NCI-H1092 (cell line): ENCODE results near the gene IL1R2.
A peak's percentile ranks its signal among the peaks of the same experiment; 100 is the strongest.

Source experiments
- DNase-seq: peaks from one replicate; lab custom pipeline; 2025; lab: John Stamatoyannopoulos, UW

Gene IL1R2, protein sequence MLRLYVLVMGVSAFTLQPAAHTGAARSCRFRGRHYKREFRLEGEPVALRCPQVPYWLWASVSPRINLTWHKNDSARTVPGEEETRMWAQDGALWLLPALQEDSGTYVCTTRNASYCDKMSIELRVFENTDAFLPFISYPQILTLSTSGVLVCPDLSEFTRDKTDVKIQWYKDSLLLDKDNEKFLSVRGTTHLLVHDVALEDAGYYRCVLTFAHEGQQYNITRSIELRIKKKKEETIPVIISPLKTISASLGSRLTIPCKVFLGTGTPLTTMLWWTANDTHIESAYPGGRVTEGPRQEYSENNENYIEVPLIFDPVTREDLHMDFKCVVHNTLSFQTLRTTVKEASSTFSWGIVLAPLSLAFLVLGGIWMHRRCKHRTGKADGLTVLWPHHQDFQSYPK

DNA sequence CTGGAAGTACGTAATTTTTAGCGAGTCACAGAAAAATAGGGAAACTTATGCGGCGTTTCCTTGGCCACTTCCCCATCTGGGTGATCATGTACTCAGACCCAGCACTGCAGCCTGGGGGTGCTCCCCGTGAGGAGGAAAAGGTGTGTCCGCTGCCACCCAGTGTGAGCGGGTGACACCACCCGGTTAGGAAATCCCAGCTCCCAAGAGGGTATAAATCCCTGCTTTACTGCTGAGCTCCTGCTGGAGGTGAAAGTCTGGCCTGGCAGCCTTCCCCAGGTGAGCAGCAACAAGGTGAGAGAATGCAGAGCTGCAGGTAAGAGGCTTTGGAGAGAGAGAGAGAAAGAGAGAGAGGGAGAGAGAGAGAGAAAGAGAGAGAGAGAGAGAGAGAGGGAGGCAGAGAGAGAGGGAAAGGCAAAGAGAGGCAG lies at the start of gene IL1R2:
IL1R2 (plus strand) TSS at position 240 of the 425 bp plus-strand sequence. CDS start 16,616 bp downstream, outside the sequence.
- no peak for DNase-seq

DNA sequence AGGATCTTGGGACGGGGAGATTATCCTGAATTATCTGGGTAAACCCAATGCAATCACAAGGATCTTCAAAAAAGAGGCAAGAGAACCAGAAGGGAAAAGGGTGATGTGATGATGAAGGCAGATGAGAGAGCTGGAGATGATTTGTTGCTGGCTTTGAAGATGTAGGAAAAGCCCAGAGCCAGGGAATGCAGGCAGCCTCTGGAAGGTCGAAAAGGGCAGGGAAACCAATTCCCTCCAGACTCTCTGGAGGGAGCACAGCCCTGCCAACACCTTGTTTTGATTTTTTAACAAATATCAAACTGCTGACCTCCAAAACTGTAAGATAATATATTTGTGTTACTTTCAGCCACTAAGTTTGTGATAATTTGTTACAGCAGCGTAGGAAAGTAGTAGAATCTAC lies 48.9 kb upstream of the IL1R2 start:
- DNase-seq, result no peak

DNA sequence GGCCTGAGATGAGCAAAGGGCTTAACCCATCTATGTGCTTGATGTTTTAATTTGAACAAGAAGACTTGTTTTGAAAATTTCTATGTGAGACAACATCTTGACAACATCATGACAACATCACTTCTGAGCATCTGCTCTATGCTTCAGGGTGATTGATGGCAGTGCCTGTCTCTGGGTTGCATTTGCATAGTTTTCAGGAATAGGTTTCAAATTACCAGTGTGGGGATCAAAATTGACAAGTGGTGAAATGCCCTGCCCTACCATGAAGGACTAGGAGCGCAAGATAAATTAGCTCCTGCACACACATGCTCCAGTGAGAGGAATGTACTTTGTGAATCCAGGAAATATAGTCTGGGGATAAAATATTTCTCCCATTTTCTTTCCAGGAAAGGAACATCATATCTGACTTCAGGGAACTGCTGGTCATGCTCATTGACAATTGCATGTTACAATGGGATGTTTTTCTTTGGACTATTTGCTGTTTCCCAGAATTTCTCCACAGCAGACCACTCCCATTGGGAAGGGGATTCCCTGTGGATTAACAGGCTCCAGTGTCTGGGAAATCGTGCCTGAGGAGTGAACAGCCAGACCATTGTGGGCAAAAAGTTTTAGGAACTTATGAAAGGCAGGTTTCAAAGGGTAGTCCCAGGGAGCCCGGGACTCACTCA lies 45.3 kb upstream of the IL1R2 start:
- no peak for DNase-seq

DNA sequence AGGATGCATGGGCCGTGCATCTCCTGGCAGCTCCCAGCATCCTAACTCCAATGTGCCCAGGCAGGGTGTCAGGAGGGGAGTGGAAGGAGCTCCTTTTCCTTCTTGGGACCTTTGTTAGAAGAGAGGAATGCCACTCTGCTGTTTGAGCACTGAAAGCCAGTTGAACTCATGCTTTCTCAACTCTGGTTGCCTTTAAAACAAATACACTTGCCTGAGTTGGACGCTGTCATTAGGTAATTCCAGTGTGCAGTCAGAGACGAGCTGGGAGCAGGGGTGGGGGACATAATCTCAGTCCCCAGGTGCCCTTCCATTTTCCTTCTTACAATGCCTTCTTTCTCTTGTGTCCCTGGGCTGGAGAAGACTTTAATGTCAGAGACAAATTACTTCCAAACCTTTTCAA lies 44.4 kb upstream of the IL1R2 start:
- DNase-seq, result no peak

DNA sequence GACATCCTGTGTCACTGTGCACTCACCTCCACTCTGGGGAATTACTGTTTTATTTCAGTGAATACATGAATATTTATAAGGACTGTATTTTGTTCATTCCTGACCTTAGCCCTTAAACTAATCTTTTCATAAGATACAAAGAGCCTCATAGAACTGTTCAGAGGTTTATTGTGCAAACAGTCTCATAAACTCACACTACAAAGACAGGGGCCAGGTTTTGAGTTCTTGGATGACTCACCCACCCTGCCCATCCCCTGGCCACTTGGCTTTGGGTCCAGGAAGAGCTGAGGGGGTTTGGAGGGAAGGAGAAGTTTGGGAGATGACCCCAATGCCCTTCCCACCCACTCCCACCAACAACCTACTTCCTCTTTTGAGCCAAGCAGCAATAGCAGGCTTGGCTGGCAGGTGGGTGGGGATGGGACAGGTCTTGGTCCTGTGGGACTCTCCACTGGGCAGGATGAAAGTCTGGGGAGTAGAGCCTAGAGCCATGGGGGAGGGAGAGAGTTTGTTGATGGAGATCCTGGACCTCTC lies 43.1 kb upstream of the IL1R2 start:
- DNase-seq, result no peak

DNA sequence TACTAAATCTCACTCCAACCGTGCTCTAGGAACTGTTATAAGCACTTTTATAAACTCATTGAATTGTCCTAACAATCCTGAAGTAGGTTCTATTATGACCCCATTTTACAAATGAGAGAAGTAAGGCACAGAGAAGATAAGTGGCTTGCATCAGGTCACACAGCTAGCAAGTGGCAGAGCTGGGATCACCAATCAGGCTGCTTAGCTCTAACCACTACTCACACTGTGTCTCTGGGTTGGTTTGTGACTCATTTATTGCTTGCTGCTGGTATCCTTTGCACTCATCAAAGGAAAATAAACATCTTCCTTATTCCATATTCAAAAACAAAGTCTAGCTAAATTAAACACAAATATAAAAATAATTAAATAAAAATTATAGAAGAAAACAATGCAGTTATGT lies 42.5 kb upstream of the IL1R2 start:
- DNase-seq, result no peak

DNA sequence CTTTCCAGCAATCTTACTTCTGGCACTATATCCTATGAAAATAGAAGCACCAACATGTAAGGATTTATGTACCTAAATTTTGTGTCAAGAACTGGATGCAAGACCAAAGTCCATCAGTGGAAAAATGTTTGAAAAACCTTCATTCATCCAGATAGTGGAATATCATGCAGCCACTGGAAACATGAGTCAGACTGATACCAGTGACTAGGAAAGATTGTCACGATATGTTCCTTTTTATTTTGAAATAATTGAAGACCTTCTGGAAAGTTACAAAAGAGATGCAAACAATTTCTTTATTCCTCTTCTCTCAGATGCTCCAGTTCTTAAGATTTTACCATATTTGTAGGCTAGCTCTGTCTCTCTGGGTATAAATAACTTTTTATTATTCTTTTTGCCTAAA lies 40.5 kb upstream of the IL1R2 start:
- no peak for DNase-seq

DNA sequence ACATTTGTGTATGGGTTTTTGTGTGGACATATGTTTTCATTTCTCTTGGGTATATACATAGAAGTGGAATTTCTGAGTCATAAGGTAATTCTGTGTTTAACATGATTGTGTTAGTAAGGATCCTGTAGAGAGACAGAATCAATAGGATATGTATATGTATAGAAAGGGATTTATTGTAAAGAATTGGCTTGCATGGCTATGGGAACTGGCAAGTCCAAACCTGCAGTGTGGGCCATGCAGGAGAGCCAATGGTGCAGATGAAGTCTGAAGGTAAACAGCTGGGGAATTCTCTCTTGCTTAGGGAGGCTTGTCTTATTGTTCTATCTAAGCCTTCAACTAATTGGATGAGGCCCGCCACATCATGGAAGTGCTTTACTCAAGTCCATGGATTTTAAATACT lies 39.2 kb upstream of the IL1R2 start:
- DNase-seq, result no peak

DNA sequence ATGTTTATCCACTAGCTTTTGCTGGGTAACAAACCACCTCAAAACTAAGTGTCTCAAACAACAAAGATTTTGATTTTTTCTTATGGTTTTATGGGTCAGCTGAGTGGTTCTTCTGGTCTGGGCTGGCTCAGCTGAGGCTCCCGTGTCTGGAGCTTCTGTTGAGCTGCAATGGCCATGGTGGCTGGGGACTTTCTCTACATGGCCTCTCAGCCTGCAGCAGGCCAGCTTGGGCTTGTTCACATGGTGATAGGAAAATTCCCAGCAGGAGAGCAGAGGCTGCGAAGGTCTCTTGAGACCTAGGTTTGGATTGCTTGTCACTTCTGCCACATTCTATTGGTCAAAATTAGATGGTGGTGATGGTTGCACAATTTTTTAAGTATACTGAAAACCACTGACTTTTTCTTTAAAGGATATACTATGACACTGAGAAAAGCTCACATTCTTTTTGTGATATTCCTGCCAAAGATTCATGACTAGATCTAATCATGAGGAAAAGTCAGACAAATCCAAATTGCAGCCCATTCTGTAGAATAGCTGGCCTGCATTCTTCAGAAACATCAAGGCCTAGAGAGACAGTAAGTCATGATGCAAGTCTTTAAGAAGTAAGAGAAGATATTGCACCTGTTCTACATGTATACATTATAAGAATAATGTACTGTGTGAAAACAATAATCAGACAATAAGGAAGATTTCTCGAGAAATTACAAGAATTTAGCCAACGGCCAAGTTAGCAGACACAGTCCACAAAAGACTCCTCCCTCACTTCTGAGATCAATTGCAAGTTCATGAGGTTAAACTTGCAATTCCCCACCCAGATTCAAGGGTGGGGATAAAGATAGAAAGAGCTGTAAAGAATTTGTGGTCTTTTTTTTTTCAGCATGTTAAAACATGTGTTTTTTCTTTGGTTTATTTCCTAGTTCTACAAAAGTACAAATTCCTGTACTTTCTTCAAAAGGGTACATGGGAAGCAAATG lies 35.0 kb upstream of the IL1R2 start:
- no peak for DNase-seq

DNA sequence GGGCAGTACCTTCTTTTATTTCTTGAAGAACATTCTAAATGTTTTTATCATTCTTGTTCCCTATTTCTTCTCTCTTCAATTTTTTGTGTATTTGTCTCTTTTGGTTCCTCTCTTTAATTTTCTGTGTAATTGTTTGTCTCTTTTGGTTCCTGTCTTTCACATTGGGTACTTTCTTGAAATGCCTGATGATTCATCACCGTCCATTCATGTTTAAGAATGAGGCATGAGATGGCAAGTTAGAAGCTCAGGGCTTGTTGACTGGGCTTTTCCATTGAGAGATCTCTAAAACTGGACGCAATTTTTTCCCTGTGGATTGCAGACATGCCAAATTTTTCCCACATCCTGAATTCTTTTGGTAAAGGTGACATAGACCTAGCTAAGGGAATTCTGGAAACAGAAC lies 33.7 kb upstream of the IL1R2 start:
- DNase-seq, result no peak

DNA sequence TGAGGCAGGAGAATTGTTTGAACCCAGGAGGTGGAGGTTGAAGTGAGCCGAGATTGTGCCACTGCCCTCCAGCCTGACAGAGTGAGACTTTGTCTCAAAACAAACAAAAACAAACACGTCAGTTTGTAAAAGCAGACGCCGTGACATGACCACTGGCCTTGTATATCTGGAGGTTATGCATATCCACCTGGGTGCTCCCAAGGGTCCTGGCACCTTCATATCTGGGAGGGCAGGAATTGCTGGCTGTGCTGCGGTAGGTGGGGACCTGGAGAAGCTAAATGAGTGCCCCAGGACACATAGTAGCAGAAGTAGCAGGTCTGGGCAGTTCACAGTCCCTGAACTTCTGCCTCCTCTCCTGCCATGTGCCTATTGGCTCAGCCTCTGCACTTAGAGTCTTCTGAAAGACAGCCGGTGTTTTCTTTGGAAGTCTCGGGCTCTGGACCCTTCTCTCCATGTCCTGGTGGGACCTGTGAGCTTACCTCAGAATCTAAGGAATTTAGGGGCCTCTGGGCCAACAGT lies 30.9 kb upstream of the IL1R2 start:
- DNase-seq, result no peak

DNA sequence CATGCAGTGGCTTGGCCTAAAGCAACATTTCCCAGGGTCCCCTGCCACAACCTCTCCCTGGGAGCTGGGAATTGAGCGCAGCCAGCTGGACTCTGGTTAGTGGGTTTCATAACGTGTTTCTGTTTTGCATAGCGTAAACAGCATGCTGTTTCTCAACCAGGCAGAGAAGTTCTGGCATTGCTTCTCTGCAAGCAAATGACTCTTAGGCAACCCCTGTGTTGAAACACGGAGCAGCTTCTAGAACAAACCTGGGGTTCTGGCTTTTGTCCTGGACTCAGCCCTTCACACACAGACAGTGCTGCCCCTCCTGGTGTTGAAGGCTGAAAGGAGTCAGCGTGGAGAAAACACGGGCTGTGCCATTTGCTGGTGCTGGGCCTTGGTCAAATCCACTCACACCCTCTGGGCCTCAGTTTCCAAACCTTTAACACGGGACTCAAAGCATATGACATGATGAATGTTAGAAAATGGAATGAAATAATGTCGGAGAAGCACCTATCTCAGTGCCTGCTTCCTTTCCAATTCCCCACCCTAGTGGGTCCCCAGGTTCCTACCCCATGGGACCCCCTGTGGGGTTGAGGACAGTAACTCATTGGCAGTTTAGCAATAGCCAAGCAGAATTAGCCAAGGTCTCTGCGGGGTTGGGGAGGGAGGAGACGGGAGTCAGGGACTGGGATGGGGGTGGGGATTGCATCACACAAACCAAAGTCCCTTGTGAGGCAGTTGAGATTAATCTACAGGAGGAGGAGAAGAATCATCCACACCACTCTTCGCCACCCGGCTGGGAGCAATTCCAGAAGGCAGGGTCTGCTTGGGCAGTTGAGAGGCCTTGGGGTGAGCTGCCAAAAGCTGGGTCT lies 30.2 kb upstream of the IL1R2 start:
- no peak for DNase-seq

DNA sequence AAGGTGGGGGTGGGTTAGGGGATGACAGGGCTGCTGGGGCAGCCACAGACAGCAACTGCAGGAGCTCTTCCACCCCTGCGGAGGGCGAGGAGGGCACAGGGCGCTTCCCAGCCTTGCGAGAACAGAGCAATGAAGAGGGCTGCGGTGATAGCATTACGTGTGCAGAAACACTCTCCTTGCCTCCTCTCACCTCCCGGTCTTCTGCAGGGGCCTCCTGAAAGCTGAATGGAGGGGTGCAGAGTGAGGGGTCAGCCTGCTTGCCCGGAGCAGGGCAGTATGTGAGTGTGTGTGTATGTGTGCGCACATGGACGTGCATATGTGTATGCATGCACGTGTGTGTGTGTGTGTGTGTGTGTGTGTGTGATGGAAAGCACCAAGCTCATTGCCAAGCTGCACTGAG lies 29.5 kb upstream of the IL1R2 start:
- DNase-seq, result no peak

DNA sequence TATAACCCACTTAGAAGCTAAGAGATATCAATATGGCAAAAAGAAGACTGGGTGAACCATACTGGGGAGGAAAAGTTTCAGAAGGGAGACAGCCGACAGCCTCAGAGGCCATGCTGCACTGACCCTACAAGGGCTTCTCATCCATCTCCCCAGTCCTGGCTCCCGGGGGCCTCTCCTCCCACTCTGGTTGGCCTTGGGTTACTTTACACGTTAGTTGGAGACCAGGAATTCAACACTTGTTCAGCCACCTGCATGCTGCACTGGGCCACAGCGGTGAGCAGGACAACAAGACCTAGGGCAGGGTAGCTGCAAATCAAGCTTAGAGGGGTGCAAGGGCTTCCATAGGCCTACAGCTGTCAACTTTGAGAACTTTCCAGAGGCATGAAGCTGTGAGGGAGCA lies 28.6 kb upstream of the IL1R2 start:
- DNase-seq, result no peak

DNA sequence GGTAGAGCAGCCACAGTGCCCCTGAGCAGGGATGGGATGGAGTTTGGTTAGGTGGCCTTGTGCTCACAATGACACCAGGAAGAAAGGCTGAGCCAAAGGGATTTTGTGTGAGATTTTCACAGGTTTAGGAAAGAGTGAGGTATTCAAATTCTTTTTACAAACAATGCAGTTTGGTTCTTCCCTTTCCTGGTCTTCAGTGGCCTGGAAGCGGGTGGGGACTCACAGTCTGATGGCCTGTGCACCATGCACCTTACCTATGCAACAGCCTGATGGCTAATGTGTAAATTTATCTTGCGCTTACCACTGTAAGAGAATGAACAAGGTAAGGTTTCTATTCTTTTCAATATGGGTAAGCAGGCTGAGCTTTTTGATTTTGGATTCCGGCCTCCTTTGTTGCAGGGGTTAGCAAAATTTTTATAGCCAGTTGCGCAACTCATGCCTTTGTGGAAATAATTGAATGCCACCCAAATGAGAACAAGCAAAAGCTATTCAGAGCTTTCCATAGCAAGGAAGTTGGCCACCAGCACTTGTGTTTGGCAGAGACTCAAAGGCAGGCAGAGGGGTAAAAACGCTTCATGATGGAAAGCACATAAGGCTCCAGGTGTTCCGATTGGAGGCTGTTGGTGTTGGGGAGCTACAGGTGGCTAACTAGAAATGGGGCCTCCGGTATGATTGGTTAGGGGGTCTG lies 23.8 kb upstream of the IL1R2 start:
- DNase-seq, result peak; percentile 38

DNA sequence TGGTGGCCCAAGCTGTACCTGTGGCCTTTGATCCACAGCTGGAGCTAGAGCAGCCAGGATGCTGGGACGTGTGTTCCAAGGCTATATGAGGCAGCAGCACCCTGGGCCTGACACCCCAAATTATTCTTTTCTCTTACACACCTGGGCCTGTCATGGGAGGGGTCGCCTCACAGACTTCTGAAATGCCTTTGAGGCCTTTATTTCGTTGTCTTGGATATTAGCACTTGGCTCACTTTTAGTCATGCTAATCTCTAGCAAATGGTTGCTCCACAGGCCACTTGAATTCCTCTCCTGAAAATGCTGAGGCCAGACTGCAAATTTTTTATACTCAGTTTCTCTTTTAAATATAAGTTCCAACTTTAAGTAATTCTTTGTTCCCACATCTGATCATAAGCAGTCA lies 22.0 kb upstream of the IL1R2 start:
- DNase-seq, result no peak

DNA sequence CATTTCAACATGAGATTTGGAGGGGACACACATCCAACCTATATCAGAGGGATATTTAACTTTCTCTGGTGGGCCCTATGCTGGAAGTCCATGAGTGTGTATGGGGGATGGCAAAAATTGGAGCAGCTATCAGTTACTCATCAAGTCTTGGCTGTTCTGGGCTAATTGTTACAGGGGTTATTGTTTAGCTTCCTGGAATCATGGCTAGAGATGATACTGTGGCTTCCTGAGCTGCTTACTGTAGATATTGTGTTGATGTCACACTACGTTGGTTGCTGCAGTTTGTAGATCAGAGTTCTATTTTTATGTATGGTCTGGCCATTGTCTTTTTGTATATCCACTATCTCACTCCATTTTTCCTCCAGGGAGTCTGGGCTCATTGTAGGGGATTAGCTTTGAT lies 20.9 kb upstream of the IL1R2 start:
- DNase-seq, result no peak

DNA sequence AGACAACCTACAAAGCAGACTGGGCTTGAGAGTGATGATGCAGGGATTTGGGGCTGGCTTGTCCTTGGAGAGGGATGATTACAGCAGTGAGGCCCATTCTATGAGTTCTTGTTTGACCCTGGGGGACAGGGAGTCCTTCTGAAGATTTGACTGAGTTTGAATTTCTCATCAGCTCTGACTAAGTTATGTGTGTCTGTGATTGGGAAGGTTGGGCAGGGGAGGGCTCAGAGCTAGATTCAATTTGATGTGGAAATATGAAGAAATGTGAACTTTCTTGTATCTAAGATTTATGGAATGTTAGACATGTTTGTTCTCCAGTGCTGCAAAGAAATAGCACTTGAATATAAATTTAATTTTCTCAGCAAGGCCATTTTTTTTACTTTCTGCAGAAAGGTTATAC lies 19.9 kb upstream of the IL1R2 start:
- DNase-seq, result no peak

DNA sequence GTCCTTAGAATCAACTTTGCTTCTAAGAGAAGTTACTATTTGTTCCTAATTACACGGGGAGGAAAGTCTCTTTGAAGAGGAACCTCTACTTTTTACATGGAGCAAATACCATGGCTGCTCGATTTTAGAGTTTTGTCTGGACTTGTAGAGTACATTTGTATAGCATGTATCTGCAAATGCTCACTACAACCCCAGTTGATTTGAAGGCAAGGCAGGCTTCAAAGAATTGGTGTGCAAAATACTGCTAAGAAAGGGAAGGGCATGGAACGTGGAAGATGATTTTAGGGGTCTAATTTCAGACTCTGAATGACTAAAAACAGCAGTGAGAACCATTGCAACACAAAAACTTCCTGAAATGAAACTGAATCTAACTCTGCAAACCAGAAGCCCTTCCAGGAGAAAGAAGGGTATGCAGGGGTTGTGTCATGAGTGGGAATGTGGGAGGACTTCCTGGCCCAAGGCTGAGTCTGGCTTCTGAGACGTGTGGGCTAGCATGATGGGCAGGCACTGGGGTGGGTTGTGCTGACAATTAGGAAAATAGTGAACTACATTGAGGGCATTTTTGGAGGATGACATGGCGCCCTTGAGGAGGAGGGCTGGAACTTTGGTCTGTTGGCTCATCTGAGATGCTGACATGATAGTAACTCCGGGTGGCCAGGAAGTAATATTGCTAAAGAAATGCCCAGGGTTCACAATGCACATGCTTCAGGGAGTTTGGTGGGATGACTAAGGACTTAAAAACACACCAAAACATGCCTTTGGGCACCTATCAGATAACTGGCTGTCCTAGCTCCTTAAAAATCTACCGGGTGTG lies 18.9 kb upstream of the IL1R2 start:
- no peak for DNase-seq

DNA sequence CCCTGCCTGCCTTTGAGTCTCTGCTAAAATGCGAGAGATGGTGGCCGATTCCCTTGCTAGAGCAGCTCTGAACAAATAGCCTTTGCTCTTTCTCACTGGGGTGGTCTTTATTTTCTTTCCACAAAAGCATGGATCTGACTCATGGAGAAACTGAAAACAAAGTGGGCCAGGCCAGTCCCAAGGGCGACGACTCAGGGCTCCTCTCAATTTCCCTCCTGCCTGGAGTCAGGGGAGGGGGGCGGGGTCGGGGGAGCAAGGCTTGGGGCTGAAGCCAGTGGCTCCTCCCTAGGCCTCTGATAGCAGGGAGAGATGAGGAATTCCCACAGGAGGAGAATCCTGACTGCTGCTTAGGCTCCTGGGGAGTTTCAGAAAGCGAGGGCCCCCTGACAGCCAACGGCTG lies 17.1 kb upstream of the IL1R2 start:
- no peak for DNase-seq
